NB4 (cell line): Measurements from ENCODE around the gene DAPP1.

Experiments
- MYC ChIP-seq: IDR thresholded peaks from 2 replicates; pipeline ENCODE4 v1.6.1; 2011; ENCODE audit warnings: low read depth, low read length
- POLR2A ChIP-seq: IDR thresholded peaks from 2 replicates; pipeline ENCODE4 v1.6.1; 2011; ENCODE audit warnings: mild to moderate bottlenecking; ENCODE audit not compliant: insufficient read length; ENCODE audit errors: extremely low read depth
- TF ChIP-seq, protein P1 (sequence below): IDR thresholded peaks from one replicate; pipeline ENCODE4 v1.5.1; 2012; ENCODE audit warnings: low read depth, low read length
- TF ChIP-seq, protein P2 (sequence below): IDR thresholded peaks from 2 replicates; pipeline ENCODE4 v1.6.1; 2011; ENCODE audit warnings: low read depth, low read length

DNA sequence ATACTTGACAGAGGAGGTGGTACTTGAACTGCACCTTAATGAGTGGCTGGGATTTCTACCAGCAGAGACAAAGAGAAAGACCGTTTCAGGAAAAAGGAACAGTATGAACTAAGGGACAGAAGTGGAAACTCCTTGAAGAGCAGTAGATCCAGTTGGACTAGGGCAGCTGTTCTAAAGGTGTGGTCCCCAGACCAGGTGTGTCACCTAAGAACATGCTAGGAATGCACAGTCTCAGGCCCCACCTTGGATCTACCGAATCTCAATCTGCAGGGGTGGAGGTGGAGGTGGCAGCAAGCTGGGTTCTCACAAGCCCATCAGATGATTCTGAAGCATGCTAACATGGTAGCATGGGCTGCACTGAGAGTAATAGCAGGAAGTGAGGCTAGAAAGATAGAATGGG, 22.3 kb downstream of the DAPP1 start:
- TF ChIP-seq, protein P1, sequence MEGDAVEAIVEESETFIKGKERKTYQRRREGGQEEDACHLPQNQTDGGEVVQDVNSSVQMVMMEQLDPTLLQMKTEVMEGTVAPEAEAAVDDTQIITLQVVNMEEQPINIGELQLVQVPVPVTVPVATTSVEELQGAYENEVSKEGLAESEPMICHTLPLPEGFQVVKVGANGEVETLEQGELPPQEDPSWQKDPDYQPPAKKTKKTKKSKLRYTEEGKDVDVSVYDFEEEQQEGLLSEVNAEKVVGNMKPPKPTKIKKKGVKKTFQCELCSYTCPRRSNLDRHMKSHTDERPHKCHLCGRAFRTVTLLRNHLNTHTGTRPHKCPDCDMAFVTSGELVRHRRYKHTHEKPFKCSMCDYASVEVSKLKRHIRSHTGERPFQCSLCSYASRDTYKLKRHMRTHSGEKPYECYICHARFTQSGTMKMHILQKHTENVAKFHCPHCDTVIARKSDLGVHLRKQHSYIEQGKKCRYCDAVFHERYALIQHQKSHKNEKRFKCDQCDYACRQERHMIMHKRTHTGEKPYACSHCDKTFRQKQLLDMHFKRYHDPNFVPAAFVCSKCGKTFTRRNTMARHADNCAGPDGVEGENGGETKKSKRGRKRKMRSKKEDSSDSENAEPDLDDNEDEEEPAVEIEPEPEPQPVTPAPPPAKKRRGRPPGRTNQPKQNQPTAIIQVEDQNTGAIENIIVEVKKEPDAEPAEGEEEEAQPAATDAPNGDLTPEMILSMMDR: no peak
- TF ChIP-seq MYC: no peak
- no peak for TF ChIP-seq POLR2A
- TF ChIP-seq, protein P2, sequence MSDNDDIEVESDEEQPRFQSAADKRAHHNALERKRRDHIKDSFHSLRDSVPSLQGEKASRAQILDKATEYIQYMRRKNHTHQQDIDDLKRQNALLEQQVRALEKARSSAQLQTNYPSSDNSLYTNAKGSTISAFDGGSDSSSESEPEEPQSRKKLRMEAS: no peak
